GF-D8 (cell line): ENCODE measurements around the gene SULT1A3.
"Not testable (repeated sequence)": the region's sequence is repeated elsewhere in the genome, so short reads cannot be mapped to it uniquely, and the experiment has no call there.

ENCODE experiments used
- DNase-seq: peaks from one replicate; lab custom pipeline; 2025; lab: John Stamatoyannopoulos, UW

SULT1A3 gene

DNA sequence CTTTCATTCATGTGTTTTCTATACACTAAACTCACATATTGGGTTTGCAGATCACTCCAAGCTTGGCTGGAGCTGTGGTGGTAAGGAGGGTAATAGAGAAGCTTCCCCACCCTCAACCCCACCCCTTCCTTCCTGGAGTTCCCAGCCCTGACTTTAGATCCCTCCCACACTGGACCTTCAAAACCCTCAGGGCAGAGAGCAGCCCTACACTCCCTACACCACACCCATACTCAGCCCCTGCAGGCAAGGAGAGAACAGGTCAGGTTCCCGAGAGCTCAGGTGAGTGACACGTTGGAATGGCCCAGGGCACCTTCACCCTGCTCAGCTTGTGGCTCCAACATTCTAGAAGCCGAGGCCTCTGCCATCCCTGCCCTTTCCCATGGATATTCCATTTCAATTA, at the start of gene SULT1A3:
Gene SULT1A3, plus strand, starts transcription at position 207 of the 400 bp plus-strand sequence. CDS start 1,474 bp downstream, outside the sequence.
- not testable (repeated sequence) for DNase-seq

DNA sequence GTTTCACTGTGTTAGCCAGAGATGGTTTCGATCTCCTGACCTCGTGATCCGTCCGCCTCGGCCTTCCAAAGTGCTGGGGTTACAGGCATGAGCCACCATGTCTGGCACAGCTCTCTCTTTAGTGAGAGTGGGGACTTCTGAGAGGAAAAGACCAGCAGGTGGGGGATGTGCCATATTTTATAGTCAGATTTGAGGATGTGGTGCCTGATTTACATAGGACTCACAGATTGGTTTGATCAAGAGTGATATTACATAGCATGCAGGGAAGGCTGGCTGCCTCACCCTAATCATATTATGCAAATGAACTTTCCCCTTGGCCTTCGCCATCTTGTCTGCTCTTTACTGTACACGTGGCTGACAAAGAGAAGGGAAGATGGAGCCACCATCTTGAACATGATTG, 48.0 kb upstream of the SULT1A3 start:
- no peak for DNase-seq

- DNase-seq = no peak
Measured at GRCh38 chr16:30152517-30152916, 46.5 kb upstream of the SULT1A3 start.

DNA sequence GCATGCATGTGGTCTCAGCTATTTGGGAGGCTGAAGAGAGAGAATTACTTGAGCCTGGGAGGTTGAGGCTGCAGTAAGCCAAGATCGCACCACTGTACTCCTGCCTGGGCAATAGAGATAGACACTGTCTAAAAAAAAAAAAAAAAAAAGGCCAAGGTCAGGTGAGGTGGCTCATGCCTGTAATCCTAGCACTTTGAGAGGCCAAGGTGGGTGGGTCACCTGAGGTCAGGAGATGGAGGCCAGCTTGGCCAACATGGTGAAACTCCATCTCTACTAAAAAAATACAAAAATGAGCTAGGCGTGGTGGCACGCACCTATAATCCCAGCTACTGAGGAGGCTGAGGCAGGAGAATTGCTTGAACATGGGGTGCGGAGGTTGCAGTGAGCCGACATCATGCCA, 43.9 kb upstream of the SULT1A3 start:
- no peak for DNase-seq

GRCh38 chr16:30157214-30157613, 41.8 kb upstream of the SULT1A3 start:
- no peak for DNase-seq

DNA sequence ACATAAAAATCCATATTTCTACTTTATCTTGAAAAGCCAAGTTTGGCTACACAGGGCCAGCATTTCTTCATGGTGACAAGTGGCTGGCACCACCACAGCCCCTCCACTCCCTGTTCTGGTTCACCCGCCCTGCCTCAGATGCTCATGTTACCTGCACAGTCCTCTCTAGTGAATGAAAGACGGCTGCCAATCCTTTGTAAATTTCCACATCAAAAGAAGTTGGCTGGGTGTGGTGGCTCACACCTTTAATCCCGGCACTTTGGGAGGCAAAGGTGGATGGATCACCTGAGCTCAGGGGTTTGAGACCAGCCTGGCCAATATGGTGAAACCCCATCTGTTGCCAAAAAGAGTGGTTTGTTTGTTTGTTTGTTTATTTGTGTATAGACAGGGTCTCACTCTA, 35.5 kb upstream of the SULT1A3 start:
- no peak for DNase-seq

DNA sequence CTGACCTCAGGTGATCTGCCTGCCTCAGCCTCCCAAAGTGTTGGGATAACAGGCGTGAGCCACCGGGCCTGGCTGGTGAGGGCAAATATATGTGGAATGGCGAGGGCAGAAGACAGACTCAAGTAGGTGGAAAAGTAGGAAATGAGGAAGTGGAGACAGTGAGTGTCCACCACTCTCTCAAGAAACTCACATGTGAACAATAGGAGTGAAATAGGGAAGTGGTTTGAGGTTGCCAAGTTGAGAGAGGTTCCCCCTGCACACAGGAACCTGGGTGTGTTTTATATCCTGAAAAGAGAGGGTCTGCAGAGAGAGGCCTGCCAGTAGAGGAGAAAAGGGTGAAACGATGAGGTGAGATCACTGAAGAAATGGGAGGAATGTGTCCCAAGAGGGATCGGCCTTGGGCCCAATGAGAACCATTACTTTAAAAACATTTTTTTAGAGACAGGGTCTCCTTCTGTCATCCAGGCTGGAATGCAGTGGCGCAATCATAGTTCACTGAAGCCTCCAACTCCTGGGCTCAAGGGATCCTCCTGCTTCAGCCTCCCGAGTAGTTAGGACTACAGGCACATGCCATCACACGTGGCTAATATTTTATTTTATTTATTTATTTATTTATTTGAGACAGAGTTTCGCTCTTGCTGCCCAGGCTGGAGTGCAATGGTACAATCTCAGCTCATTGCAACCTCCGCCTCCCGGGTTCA, 32.7 kb upstream of the SULT1A3 start:
- peak; percentile 94 for DNase-seq

GRCh38 chr16:30168746-30169145, 30.3 kb upstream of the SULT1A3 start:
- not testable (repeated sequence) for DNase-seq

DNA sequence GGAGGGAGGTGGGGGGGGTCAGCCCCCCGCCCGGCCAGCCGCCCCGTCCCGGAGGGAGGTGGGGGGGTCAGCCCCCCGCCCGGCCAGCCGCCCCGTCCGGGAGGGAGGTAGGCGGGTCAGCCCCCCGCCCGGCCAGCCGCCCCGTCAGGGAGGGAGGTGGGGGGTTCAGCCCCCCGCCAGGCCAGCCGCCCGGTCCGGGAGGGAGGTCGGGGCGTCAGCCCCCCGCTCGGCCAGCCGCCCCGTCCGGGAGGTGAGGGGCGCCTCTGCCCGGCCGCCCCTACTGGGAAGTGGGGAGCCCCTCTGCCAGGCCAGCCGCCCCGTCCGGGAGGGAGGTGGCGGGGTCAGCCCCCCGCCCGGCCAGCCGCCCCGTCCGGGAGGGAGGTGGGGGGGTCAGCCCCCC, 29.6 kb upstream of the SULT1A3 start:
- not testable (repeated sequence) for DNase-seq

- not testable (repeated sequence) for DNase-seq
Measured at GRCh38 chr16:30170145-30170544, 28.9 kb upstream of the SULT1A3 start.

- DNase-seq = no peak
Measured at GRCh38 chr16:30173054-30173453, 26.0 kb upstream of the SULT1A3 start.

DNA sequence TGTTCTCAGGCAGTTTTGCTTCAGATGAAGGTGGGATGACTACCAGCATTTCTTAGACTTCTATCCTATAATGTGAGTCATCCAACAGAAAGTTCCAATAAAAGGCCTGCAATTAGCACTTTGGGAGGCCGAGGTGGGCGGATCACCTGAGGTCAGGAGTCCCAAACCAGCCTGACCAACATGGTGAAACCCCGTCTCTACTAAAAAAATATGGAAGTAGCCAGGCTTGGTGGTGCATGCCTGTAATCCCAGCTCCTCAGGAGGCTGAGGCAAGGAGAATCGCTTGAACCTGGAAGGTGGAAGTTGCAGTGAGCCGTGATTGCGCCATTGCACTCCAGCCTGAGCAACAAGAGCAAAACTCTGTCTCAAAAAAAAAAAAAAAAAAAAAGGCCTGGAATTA, 22.2 kb upstream of the SULT1A3 start:
- not testable (repeated sequence) for DNase-seq

DNA sequence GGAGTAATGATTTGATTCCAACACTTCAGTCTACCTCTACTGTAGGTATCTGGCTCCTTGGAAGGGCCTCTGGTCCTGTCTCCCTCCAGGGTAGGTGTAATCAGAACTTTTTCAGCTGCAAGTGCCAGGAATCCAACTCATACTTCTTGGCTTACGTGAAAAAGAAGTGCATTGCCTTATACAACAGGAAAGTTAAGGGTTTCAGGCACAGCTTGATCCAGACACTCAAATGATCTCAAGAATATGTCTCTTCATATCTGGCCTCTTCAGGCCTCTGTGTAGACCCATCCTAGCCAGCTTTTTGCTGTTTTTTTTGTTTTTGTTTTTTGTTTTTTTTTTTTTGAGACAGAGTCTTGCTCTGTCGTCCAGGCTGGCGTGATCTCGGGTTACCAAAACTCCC, 19.9 kb upstream of the SULT1A3 start:
- DNase-seq = no peak

DNA sequence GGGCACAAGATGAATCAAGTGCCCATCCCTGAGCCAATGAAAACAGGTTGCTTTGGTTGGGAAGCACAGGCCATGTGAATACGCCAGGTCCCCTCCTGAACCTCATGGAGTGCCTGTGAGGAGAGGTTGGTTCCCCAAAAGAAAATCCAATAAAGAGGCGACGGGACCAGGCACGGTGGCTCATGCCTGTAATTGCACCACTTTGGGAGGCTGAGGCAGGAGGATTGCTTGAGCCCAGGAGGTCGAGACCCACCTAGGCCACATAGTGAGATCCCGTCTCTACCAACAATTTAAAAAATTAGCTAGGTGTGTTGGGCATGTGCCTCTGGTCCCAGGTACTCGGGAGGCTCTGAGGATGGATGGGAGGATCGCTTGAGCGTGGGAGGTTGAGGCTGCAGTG, 19.1 kb upstream of the SULT1A3 start:
- no peak for DNase-seq

DNA sequence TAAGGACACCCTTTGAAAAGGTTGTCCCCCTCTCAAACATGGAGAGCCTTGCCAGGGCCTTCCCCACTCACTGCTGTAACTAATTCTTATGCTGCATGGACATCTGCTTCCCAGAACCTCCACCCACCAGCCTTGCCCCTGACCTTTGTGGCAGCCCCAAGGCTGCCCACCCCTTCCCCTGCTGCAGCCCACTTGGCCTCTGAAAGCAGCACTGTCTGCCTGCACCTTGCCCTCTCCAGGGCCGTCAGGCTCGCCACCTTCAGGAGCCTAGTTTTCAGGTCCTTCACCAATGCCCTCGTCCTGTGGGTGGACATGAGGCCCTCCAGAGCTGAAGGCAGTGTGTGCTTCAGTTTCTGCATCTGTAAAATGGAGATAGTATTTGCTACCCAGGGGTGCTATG, 18.3 kb upstream of the SULT1A3 start:
- DNase-seq = no peak

GRCh38 chr16:30183233-30184095, 15.6 kb upstream of the SULT1A3 start, which contains the start of gene CORO1A:
Gene CORO1A (plus strand): TSS chr16:30183602. CDS start chr16:30185210, 1,608 bp downstream.
- DNase-seq = peak; percentile 71

- peak; percentile 77 for DNase-seq
Measured at GRCh38 chr16:30184096-30184890, 14.8 kb upstream of the SULT1A3 start.

DNA sequence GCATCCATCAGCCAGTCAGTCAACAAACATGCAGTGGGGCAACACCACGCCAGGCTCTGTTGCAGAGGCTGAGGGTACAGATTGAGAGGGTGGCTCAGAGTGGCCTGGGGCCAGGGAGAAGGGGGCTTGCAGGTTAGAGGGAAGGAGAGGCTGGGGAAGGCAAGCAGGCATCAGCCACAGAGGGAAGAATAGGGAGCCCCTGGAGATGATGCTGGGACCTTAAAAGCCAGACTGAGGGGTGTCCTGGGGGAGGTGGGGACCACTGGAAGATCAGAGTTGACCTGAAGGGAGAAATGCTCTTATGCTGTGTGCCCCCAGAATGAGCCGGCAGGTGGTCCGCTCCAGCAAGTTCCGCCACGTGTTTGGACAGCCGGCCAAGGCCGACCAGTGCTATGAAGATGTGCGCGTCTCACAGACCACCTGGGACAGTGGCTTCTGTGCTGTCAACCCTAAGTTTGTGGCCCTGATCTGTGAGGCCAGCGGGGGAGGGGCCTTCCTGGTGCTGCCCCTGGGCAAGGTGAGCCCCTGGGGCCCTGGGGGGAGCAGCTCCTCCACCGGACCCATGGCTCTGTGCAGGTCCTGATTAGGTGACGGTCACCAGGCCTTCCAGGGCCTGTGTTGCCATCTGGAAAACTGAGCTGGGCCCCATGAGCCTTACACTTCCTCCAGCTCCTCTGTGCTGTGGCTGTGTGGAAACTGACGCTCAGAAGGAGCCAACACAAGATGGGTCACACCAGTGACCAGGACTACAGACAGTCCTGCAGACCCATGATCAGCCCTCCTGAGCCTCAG, 14.0 kb upstream of the SULT1A3 start:
- DNase-seq = peak; percentile 75

DNA sequence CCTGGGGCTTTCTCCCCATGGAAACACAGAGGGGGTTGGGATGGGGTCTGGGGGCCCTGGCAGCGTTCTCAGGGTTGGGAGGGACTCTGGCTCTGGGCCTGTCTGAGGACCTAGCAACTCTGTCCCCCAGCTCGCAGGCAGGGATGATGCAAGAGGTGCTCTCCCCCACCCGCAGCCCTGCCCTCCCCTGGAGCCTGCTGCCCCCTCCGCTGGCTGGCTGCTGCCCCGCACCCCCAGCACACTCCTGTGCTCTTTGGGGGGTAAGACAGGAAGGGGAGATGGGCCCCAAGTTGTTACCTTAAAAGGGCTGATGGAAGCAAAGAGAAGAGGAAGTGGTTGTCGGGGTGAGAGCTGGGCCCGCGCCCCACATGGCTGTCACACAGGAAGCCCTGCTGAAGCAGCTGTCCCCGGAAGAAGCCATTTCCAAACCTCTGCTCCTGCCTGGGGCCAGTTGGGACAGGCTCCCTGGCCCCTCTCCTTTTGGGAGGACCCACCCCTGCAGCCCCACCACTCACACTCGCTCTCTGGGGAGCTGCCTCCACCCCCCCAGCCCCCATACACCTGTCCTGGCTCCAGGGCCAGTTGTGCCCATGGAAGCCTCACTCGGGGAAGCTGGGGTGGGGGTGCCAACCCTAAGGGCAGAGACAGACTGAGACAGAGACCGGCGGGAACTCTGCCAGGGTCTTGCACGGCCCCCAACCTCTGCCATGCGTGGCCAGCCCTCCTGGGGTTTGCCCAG, 13.2 kb upstream of the SULT1A3 start:
- DNase-seq = peak; percentile 98

DNA sequence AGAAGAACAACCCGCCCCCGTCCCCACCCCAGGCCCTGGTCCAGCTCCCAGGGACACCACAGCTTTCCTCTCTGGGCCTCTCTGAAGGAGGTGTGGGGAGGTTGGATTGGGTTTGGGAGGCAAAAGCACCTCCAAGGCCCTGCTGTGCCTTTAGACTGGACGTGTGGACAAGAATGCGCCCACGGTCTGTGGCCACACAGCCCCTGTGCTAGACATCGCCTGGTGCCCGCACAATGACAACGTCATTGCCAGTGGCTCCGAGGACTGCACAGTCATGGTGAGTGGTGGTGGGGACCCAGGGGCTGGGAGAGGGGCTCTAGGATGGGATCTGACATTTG, 12.6 kb upstream of the SULT1A3 start:
- DNase-seq = no peak
